H9 (cell line): ENCODE results near the gene PAGE2. TPM values are rescaled to one million over a fixed set of nuclear protein-coding genes. Genes with fewer than 3 reads are reported as not detected.

Source experiments
- DNase-seq: peaks from one replicate; pipeline ENCODE4 v3.0.0-alpha.2; 2017
- H2AFZ ChIP-seq: one replicate; pipeline ENCODE4 v1.6.1; 2013; ENCODE audit warnings: mild to moderate bottlenecking, low read length, control low read depth, moderate library complexity
- H2AK5ac ChIP-seq: 2 replicates; pipeline ENCODE4 v1.6.1; 2013; ENCODE audit warnings: low read length, control low read depth, mixed read lengths; ENCODE audit not compliant: insufficient read length
- H2BK120ac ChIP-seq: one replicate; pipeline ENCODE4 v1.6.1; 2013; ENCODE audit warnings: low read depth, mild to moderate bottlenecking, low read length, control low read depth, inconsistent platforms; ENCODE audit not compliant: poor library complexity, severe bottlenecking
- H2BK12ac ChIP-seq: 2 replicates; pipeline ENCODE4 v1.6.1; 2013; ENCODE audit warnings: low read length, control low read depth, mixed read lengths, low read depth; ENCODE audit not compliant: insufficient read length
- H2BK15ac ChIP-seq: 2 replicates; pipeline ENCODE4 v1.6.1; 2013; ENCODE audit warnings: low read depth, low read length, control low read depth
- H2BK20ac ChIP-seq: one replicate; pipeline ENCODE4 v1.6.1; 2013; ENCODE audit warnings: low read depth, mild to moderate bottlenecking, low read length, control low read depth, inconsistent platforms; ENCODE audit not compliant: poor library complexity, severe bottlenecking
- H2BK5ac ChIP-seq: 2 replicates; pipeline ENCODE4 v1.6.1; 2013; ENCODE audit warnings: low read length, control low read depth, mixed read lengths; ENCODE audit not compliant: insufficient read length
- H3K14ac ChIP-seq: 2 replicates; pipeline ENCODE4 v1.6.1; 2013; ENCODE audit warnings: low read length, control low read depth; ENCODE audit not compliant: insufficient read depth
- H3K18ac ChIP-seq: 2 replicates; pipeline ENCODE4 v1.6.1; 2013; ENCODE audit warnings: low read depth, mild to moderate bottlenecking, mixed read lengths, low read length, control low read depth; ENCODE audit not compliant: insufficient read length
- H3K23ac ChIP-seq: 2 replicates; pipeline ENCODE4 v1.6.1; 2013; ENCODE audit warnings: low read length, control low read depth, mixed read lengths, low read depth; ENCODE audit not compliant: insufficient read length
- H3K23me2 ChIP-seq: 2 replicates; pipeline ENCODE4 v1.6.1; 2013; ENCODE audit warnings: low read depth, mild to moderate bottlenecking, mixed read lengths, low read length, control low read depth; ENCODE audit not compliant: insufficient read length, poor library complexity, severe bottlenecking
- H3K27ac ChIP-seq: 2 replicates; pipeline ENCODE4 v1.5.1; 2013; ENCODE audit warnings: low read length, control low read depth, mixed read lengths, low read depth; ENCODE audit not compliant: insufficient read length
- H3K27me3 ChIP-seq: 2 replicates; pipeline ENCODE4 v1.6.1; 2013; ENCODE audit warnings: low read length, control low read depth, inconsistent platforms; ENCODE audit not compliant: insufficient read depth
- H3K4ac ChIP-seq: 2 replicates; pipeline ENCODE4 v1.6.1; 2013; ENCODE audit warnings: low read depth, mild to moderate bottlenecking, control low read depth, inconsistent platforms, low read length, moderate library complexity
- H3K4me1 ChIP-seq: 2 replicates; pipeline ENCODE4 v1.6.1; 2013; ENCODE audit warnings: low read length, control low read depth, inconsistent platforms; ENCODE audit not compliant: insufficient read depth
- H3K4me2 ChIP-seq: 2 replicates; pipeline ENCODE4 v1.6.1; 2013; ENCODE audit warnings: low read length, control low read depth, mixed read lengths; ENCODE audit not compliant: insufficient read length, insufficient read depth
- H3K56ac ChIP-seq: 2 replicates; pipeline ENCODE4 v1.6.1; 2013; ENCODE audit warnings: low read depth, mild to moderate bottlenecking, mixed read lengths, low read length, control low read depth; ENCODE audit not compliant: insufficient read length
- H3K79me1 ChIP-seq: 2 replicates; pipeline ENCODE4 v1.6.1; 2013; ENCODE audit warnings: low read depth, mild to moderate bottlenecking, moderate library complexity, low read length, control low read depth, inconsistent platforms; ENCODE audit not compliant: insufficient read depth, poor library complexity, severe bottlenecking
- H3K79me2 ChIP-seq: 2 replicates; pipeline ENCODE4 v1.6.1; 2013; ENCODE audit warnings: low read length, control low read depth, inconsistent platforms; ENCODE audit not compliant: insufficient read depth
- H3K9ac ChIP-seq: 2 replicates; pipeline ENCODE4 v1.6.1; 2013; ENCODE audit warnings: low read length, control low read depth, mixed read lengths; ENCODE audit not compliant: insufficient read length; ENCODE audit errors: extremely low read depth
- H3K9me3 ChIP-seq: one replicate; pipeline ENCODE4 v1.6.1; 2013; ENCODE audit warnings: low read depth, low read length, inconsistent platforms; ENCODE audit not compliant: control insufficient read depth
- H3T11ph ChIP-seq: one replicate; pipeline ENCODE4 v1.6.1; 2013; ENCODE audit warnings: mild to moderate bottlenecking, low read length, control low read depth, inconsistent platforms
- H4K20me1 ChIP-seq: one replicate; pipeline ENCODE4 v1.6.1; 2013; ENCODE audit not compliant: control insufficient read depth, insufficient read length, insufficient read depth
- H4K5ac ChIP-seq: 2 replicates; pipeline ENCODE4 v1.6.1; 2013; ENCODE audit warnings: low read depth, mild to moderate bottlenecking, mixed read lengths, low read length, control low read depth; ENCODE audit not compliant: insufficient read length
- H4K8ac ChIP-seq: replicated peaks from 2 replicates; pipeline ENCODE4 v1.6.1; 2013; ENCODE audit warnings: low read length, control low read depth, mixed read lengths, low read depth; ENCODE audit not compliant: insufficient read length
- H4K91ac ChIP-seq: 2 replicates; pipeline ENCODE4 v1.6.1; 2013; ENCODE audit warnings: low read depth, mild to moderate bottlenecking, moderate library complexity, mixed read lengths, low read length, control low read depth; ENCODE audit not compliant: insufficient read length
- H3K27ac Mint-ChIP-seq, 3 experiments: 2 replicates in 2 of 3; 3 replicates in 1 of 3; pipeline ENCODE4 v1.8.0; 2020 to 2021; ENCODE audit warnings: mixed read lengths in 3 of 3, mild to moderate bottlenecking in 1 of 3, moderate library complexity in 1 of 3
- H3K27me3 Mint-ChIP-seq: 2 replicates; pipeline ENCODE4 v1.8.0; 2021; ENCODE audit warnings: low read depth, mild to moderate bottlenecking, moderate library complexity, mixed read lengths
- H3K36me3 Mint-ChIP-seq, 3 experiments: 2 replicates in 2 of 3; 3 replicates in 1 of 3; pipeline ENCODE4 v1.8.0; 2020 to 2021; ENCODE audit warnings: low read depth in 3 of 3, mixed read lengths in 3 of 3; ENCODE audit not compliant: insufficient read depth in 1 of 3
- H3K4me1 Mint-ChIP-seq, 2 experiments: 2 replicates each; pipeline ENCODE4 v1.8.0; 2020; ENCODE audit warnings: mixed read lengths in 2 of 2
- H3K4me3 Mint-ChIP-seq, 2 experiments: 2 replicates in 1 of 2; 3 replicates in 1 of 2; pipeline ENCODE4 v1.8.0; 2020 to 2021; ENCODE audit warnings: mild to moderate bottlenecking in 2 of 2, mixed read lengths in 2 of 2, moderate library complexity in 1 of 2
- H3K9me3 Mint-ChIP-seq, 2 experiments: 2 replicates in 1 of 2; 3 replicates in 1 of 2; pipeline ENCODE4 v1.8.0; 2020; ENCODE audit warnings: mild to moderate bottlenecking in 2 of 2, mixed read lengths in 2 of 2, moderate library complexity in 1 of 2
- WGBS: extraction: QIAGEN DNeasy Blood & Tissue Kit; methylation state at CpG from one replicate; pipeline ENCODE4 v1.1.7; 2013; ENCODE audit warnings: missing lambda C conversion rate, low lambda C conversion rate, mixed read lengths; ENCODE audit not compliant: insufficient read length; ENCODE audit errors: extremely low coverage; 5-methylcytosine and 5-hydroxymethylcytosine counted together
- total RNA-seq: library from RNA; stranded (reverse); gene quantifications from 2 replicates; pipeline ENCODE4 v1.2.1, GENCODE V29; 2021
- TF ChIP-seq, protein P1 (sequence below): fragments of 200-600 bp; sonication (generic); conservative IDR thresholded peaks from 3 replicates; pipeline ENCODE4 v1.8.0; 2021; ENCODE audit warnings: antibody characterized with exemption, mild to moderate bottlenecking

PAGE2 gene
- total RNA-seq, 1 experiment from 2014 or later, result not detected

GRCh38 chrX:55120761-55121358 is 32.0 kb downstream of the PAGE2 start:
- H4K8ac ChIP-seq, result no peak overlapping the region
- no peak overlapping the region for H4K5ac ChIP-seq
- no peak overlapping the region for H3K18ac ChIP-seq
- no peak overlapping the region for H2BK12ac ChIP-seq
- H3K27ac ChIP-seq, result no peak overlapping the region
- no peaks in the 10 kb centered on the region for H3K4me1 Mint-ChIP-seq
- H2BK15ac ChIP-seq, result no peak overlapping the region
- no peak overlapping the region for H2BK20ac ChIP-seq
- no peaks in the 10 kb centered on the region for H3K27me3 ChIP-seq
- no peaks in the 10 kb centered on the region; a peak in 2 of 7 replicates for H3K36me3 Mint-ChIP-seq
- H3K4ac ChIP-seq, result no peak overlapping the region
- H3K56ac ChIP-seq, result no peak overlapping the region
- no peaks in the 10 kb centered on the region for H3K79me1 ChIP-seq
- H3T11ph ChIP-seq, result no peak overlapping the region
- no peak overlapping the region for H3K14ac ChIP-seq
- no peaks in the 10 kb centered on the region for H4K20me1 ChIP-seq
- H3K27ac Mint-ChIP-seq, result no peak overlapping the region
- no peaks in the 10 kb centered on the region for H3K79me2 ChIP-seq
- H2BK120ac ChIP-seq, result no peak overlapping the region
- H3K23ac ChIP-seq, result no peak overlapping the region
- H2AK5ac ChIP-seq, result no peak overlapping the region
- H3K9me3 Mint-ChIP-seq, result peaks cover 77 to 86% of the 10 kb centered on the region in 2 experiments
- no peak overlapping the region for H3K4me3 Mint-ChIP-seq
- no peak overlapping the region for H4K91ac ChIP-seq
- WGBS, result no CpG with 5 or more reads among the region's 2 CpGs
- no peak for DNase-seq
- H3K4me2 ChIP-seq, result no peak overlapping the region
- no peak overlapping the region for H3K9ac ChIP-seq
- H3K9me3 ChIP-seq, result peaks cover 62% of the 10 kb centered on the region
- no peaks in the 10 kb centered on the region for H3K4me1 ChIP-seq
- no peak overlapping the region for H2BK5ac ChIP-seq
- H2AFZ ChIP-seq, result no peak overlapping the region
- peaks cover 13% of the 10 kb centered on the region for H3K27me3 Mint-ChIP-seq
- H3K23me2 ChIP-seq, result no peaks in the 10 kb centered on the region
- TF ChIP-seq, protein P1, sequence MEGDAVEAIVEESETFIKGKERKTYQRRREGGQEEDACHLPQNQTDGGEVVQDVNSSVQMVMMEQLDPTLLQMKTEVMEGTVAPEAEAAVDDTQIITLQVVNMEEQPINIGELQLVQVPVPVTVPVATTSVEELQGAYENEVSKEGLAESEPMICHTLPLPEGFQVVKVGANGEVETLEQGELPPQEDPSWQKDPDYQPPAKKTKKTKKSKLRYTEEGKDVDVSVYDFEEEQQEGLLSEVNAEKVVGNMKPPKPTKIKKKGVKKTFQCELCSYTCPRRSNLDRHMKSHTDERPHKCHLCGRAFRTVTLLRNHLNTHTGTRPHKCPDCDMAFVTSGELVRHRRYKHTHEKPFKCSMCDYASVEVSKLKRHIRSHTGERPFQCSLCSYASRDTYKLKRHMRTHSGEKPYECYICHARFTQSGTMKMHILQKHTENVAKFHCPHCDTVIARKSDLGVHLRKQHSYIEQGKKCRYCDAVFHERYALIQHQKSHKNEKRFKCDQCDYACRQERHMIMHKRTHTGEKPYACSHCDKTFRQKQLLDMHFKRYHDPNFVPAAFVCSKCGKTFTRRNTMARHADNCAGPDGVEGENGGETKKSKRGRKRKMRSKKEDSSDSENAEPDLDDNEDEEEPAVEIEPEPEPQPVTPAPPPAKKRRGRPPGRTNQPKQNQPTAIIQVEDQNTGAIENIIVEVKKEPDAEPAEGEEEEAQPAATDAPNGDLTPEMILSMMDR, result no peak
